MM.1S (cell line): ENCODE results near the gene CFH.

Source experiments
- DNase-seq: peaks from one replicate; pipeline ENCODE4 v3.0.0-alpha.2; 2015
- H2AFZ ChIP-seq: fragments of 300-600 bp; sonication (generic); 2 replicates; pipeline ENCODE4 v1.6.0; 2016; ENCODE audit warnings: antibody characterized with exemption, low read length
- H3F3A ChIP-seq: fragments of 300-600 bp; sonication (generic); 2 replicates; pipeline ENCODE4 v1.6.1; 2016; ENCODE audit warnings: mild to moderate bottlenecking, antibody characterized with exemption, low read length, moderate library complexity, mixed read lengths; ENCODE audit not compliant: insufficient read depth
- H3K27ac ChIP-seq: fragments of 300-600 bp; sonication (generic); 2 replicates; pipeline ENCODE4 v1.5.1; 2016; ENCODE audit warnings: mild to moderate bottlenecking, low read length
- H3K27me3 ChIP-seq: fragments of 300-600 bp; sonication (generic); replicated peaks from 2 replicates; pipeline ENCODE4 v1.6.0; 2016; ENCODE audit warnings: low read length; ENCODE audit not compliant: insufficient read depth
- H3K36me3 ChIP-seq: fragments of 300-600 bp; sonication (generic); replicated peaks from 2 replicates; pipeline ENCODE4 v1.6.1; 2016; ENCODE audit warnings: mild to moderate bottlenecking, low read length, mixed read lengths; ENCODE audit not compliant: insufficient read depth
- H3K4me1 ChIP-seq: fragments of 300-600 bp; sonication (generic); 2 replicates; pipeline ENCODE4 v1.6.1; 2016; ENCODE audit warnings: low read length, mixed read lengths
- H3K4me2 ChIP-seq: fragments of 300-600 bp; sonication (generic); 2 replicates; pipeline ENCODE4 v1.6.0; 2016; ENCODE audit warnings: low read depth, low read length
- H3K4me3 ChIP-seq: fragments of 300-600 bp; sonication (generic); 2 replicates; pipeline ENCODE4 v1.5.1; 2016; ENCODE audit warnings: low read length, mixed read lengths
- H3K79me2 ChIP-seq: fragments of 300-600 bp; sonication (generic); 2 replicates; pipeline ENCODE4 v1.6.1; 2016; ENCODE audit warnings: mixed run types, low read length, mixed read lengths
- H3K9ac ChIP-seq: fragments of 300-600 bp; sonication (generic); 2 replicates; pipeline ENCODE4 v1.6.1; 2016; ENCODE audit warnings: low read length, mixed read lengths
- H3K9me2 ChIP-seq: fragments of 300-600 bp; sonication (generic); replicated peaks from 2 replicates; pipeline ENCODE4 v1.6.1; 2016; ENCODE audit warnings: mild to moderate bottlenecking, low read length, mixed read lengths; ENCODE audit not compliant: insufficient read depth
- H3K9me3 ChIP-seq: fragments of 300-600 bp; sonication (generic); replicated peaks from 2 replicates; pipeline ENCODE4 v1.6.1; 2016; ENCODE audit warnings: mild to moderate bottlenecking, low read length, mixed read lengths; ENCODE audit not compliant: insufficient read depth
- H4K20me1 ChIP-seq: fragments of 300-600 bp; sonication (generic); 2 replicates; pipeline ENCODE4 v1.6.1; 2016; ENCODE audit warnings: mild to moderate bottlenecking, low read length, moderate library complexity, mixed read lengths; ENCODE audit not compliant: insufficient read depth
- EZH2 ChIP-seq: fragments of 300-600 bp; sonication (generic); optimal IDR thresholded peaks from 2 replicates; pipeline ENCODE3; 2017; ENCODE audit warnings: low read depth, mild to moderate bottlenecking, antibody characterized with exemption, low read length, mixed read lengths
- EZH2phosphoT487 ChIP-seq: fragments of 300-600 bp; sonication (generic); IDR thresholded peaks from 2 replicates; pipeline ENCODE4 v1.6.1; 2018; ENCODE audit warnings: antibody characterized with exemption, low read length
- TF ChIP-seq, protein P1 (sequence below): fragments of 300-600 bp; sonication (generic); IDR thresholded peaks from 2 replicates; pipeline ENCODE4 v1.5.1; 2016; ENCODE audit warnings: antibody characterized with exemption, low read length, mixed read lengths

CFH gene

GRCh38 chr1:196773713-196774112 is 121.9 kb downstream of the CFH start:
- no peaks in the 10 kb centered on the region for H3K9me3 ChIP-seq
- no peaks in the 10 kb centered on the region for H3K4me1 ChIP-seq
- H4K20me1 ChIP-seq: no peaks in the 10 kb centered on the region
- no peak overlapping the region for H3K27ac ChIP-seq
- no peaks in the 10 kb centered on the region for H3F3A ChIP-seq
- TF ChIP-seq, protein P1, sequence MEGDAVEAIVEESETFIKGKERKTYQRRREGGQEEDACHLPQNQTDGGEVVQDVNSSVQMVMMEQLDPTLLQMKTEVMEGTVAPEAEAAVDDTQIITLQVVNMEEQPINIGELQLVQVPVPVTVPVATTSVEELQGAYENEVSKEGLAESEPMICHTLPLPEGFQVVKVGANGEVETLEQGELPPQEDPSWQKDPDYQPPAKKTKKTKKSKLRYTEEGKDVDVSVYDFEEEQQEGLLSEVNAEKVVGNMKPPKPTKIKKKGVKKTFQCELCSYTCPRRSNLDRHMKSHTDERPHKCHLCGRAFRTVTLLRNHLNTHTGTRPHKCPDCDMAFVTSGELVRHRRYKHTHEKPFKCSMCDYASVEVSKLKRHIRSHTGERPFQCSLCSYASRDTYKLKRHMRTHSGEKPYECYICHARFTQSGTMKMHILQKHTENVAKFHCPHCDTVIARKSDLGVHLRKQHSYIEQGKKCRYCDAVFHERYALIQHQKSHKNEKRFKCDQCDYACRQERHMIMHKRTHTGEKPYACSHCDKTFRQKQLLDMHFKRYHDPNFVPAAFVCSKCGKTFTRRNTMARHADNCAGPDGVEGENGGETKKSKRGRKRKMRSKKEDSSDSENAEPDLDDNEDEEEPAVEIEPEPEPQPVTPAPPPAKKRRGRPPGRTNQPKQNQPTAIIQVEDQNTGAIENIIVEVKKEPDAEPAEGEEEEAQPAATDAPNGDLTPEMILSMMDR: no peak
- TF ChIP-seq EZH2phosphoT487 (no peak), EZH2 (no peak)
- H3K9ac ChIP-seq: no peak overlapping the region
- DNase-seq: no peak
- H3K27me3 ChIP-seq: no peaks in the 10 kb centered on the region
- H3K36me3 ChIP-seq: no peaks in the 10 kb centered on the region
- no peaks in the 10 kb centered on the region for H3K9me2 ChIP-seq
- H3K79me2 ChIP-seq: no peaks in the 10 kb centered on the region
- H3K4me2 ChIP-seq: no peak overlapping the region
- H2AFZ ChIP-seq: no peak overlapping the region
- no peak overlapping the region for H3K4me3 ChIP-seq

DNA sequence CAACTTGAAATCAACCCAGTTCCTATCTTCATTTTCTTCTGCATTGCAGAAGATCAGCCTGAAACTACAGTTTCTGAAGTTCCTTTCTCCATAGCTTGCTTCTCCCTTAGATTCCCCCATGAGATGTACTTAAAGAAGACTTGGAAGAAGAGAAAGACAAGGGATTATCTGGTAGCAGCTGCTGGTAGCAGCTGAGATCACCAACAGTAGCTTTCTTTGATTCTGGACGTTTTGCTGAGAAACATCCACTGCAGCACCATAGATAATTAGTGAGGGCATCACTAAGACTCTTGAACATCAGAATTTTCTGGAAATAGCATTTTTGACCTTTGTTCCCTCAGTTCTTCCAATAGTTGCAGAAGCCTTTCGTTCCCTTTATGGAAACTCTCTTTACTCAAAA is 122.3 kb downstream of the CFH start:
- Histone ChIP-seq H3K36me3 (no peaks in the 10 kb centered on the region), H3K4me1 (no peaks in the 10 kb centered on the region), H3K79me2 (no peaks in the 10 kb centered on the region), H3K9ac (no peak overlapping the region), H3K27me3 (no peaks in the 10 kb centered on the region), H3K9me2 (no peaks in the 10 kb centered on the region), H3K4me2 (no peak overlapping the region), H3F3A (no peaks in the 10 kb centered on the region), H3K9me3 (no peaks in the 10 kb centered on the region), H2AFZ (no peak overlapping the region), H3K27ac (no peak overlapping the region), H4K20me1 (no peaks in the 10 kb centered on the region), H3K4me3 (no peak overlapping the region)
- TF ChIP-seq EZH2phosphoT487 (no peak), EZH2 (no peak)
- TF ChIP-seq, protein P1: no peak
- DNase-seq: no peak

DNA sequence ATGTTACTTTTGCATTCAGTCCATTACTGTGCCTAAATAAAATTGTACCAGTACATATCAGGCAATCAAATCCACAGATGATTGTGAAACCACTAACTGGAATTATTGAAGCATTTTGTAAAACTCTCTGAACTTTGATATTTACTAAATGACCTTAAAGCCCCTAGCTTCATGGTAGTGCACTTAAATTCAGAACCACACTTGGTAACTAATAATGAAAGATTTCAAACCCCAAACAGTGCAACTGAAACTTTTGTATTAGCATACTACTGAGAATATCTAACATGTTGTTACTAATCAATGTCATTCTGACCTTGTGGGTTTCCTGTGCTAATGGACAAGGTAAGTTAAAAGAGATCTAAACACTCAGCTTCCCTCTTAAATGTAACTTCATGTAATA is 122.8 kb downstream of the CFH start, which contains the start of gene CFHR3:
TSS of gene CFHR3 (plus strand) at position 238 of the 400 bp plus-strand sequence. CDS start at position 285, 47 bp downstream.
- no peak within 1 kb of the TSS for H2AFZ ChIP-seq

More for the DNA sequence above, 122.8 kb downstream of the CFH start, which contains the start of gene CFHR3:
- no peaks in the 10 kb centered on the region for H3K79me2 ChIP-seq
- H4K20me1 ChIP-seq: no peaks in the 10 kb centered on the region
- no peak within 1 kb of the TSS for H3K27ac ChIP-seq
- H3K4me3 ChIP-seq: no peak within 1 kb of the TSS
- H3K4me1 ChIP-seq: no peaks in the 10 kb centered on the region
- H3K9me3 ChIP-seq: no peaks in the 10 kb centered on the region
- no peaks in the 10 kb centered on the region for H3K36me3 ChIP-seq
- H3K4me2 ChIP-seq: no peak within 1 kb of the TSS
- TF ChIP-seq EZH2 (no peak), EZH2phosphoT487 (no peak)
- TF ChIP-seq, protein P1: no peak
- no peaks in the 10 kb centered on the region for H3K9me2 ChIP-seq
- H3K27me3 ChIP-seq: no peaks in the 10 kb centered on the region
- H3K9ac ChIP-seq: no peak within 1 kb of the TSS
- H3F3A ChIP-seq: no peaks in the 10 kb centered on the region
- DNase-seq: no peak
